ENCODE results near the gene THADA.
A peak's percentile ranks its signal among the peaks of the same experiment; 100 is the strongest.
"Not testable (repeated sequence)": the region's sequence is repeated elsewhere in the genome, so short reads cannot be mapped to it uniquely, and the experiment has no call there.

THADA gene

GRCh38 chr2:43542285-43542933, 53.4 kb downstream of the THADA start:
- no peak overlapping the region for H3K4me3 ChIP-seq
- no peaks in the 10 kb centered on the region for H3K27me3 ChIP-seq
- no peak overlapping the region for H3K9ac ChIP-seq
- no peaks in the 10 kb centered on the region for H3K9me3 ChIP-seq
- TF ChIP-seq Cebpa-rat (IDR thresholded peaks at IDR 0.05), result no peak
- no peak overlapping the region for H3K27ac ChIP-seq
- H3K4me1 ChIP-seq, result peaks cover 6% of the 10 kb centered on the region; the same call in 1 of the 2 replicates
- no peaks in the 10 kb centered on the region for H4K20me1 ChIP-seq
- peaks cover 6% of the 10 kb centered on the region; the same call in 1 of the 2 replicates for H3K36me3 ChIP-seq
- no peak overlapping the region for H3K4me2 ChIP-seq

GRCh38 chr2:43541165-43541564, 54.7 kb downstream of the THADA start:
- peaks cover 6% of the 10 kb centered on the region; the same call in 1 of the 2 replicates for H3K36me3 ChIP-seq
- no peak overlapping the region for H3K4me3 ChIP-seq
- H3K9me3 ChIP-seq, result no peaks in the 10 kb centered on the region
- H3K4me1 ChIP-seq, result peaks cover 13% of the 10 kb centered on the region; the same call in 1 of the 2 replicates
- TF ChIP-seq Cebpa-rat (IDR thresholded peaks at IDR 0.05), result no peak
- no peak overlapping the region for H3K4me2 ChIP-seq
- H3K27ac ChIP-seq, result no peak overlapping the region
- H3K9ac ChIP-seq, result no peak overlapping the region
- no peaks in the 10 kb centered on the region for H4K20me1 ChIP-seq
- H3K27me3 ChIP-seq, result no peaks in the 10 kb centered on the region

DNA sequence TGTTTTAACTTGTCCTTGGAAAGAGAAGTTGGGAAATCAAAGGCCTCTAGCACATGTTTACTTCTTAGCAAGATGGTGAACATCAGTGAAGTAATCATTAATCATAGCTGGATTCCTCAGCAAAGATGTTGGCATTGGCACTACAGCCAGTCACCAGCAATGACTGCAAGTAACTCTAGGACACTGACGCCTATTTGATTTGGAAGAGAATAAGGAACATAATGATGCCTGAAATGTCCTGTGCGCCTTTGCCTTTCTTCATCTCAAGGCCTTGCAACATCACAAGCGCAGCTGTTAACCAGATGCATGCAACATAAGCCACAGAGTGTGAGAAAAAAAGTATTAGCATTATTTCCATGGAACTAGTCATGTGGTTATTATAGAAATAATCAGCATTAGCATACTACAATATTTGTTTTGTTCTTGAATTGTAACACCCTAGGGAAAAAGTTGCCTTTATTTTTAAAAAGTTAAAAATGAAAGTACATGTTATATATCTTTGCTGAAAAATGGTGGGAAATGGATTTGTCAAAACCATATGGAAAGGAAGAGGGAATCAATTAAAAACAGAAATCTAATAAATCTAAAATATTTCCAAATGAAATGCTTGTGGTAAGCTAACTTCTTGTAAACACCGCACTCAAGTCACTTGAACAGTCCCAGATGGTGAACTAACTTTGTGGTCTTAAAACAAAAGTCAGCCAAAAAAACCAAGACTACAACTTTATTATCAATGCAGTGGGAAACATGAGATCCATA, 55.6 kb downstream of the THADA start:
- H3K9me3 ChIP-seq, result no peaks in the 10 kb centered on the region
- TF ChIP-seq Cebpa-rat (IDR thresholded peaks at IDR 0.05), result no peak
- H4K20me1 ChIP-seq, result no peaks in the 10 kb centered on the region
- H3K9ac ChIP-seq, result no peak overlapping the region
- H3K36me3 ChIP-seq, result peaks cover 12% of the 10 kb centered on the region; the same call in 1 of the 2 replicates
- H3K27me3 ChIP-seq, result no peaks in the 10 kb centered on the region
- H3K4me3 ChIP-seq, result no peak overlapping the region
- H3K27ac ChIP-seq, result no peak overlapping the region
- peaks cover 13% of the 10 kb centered on the region; the same call in 1 of the 2 replicates for H3K4me1 ChIP-seq
- H3K4me2 ChIP-seq, result no peak overlapping the region

GRCh38 chr2:43539436-43539835, 56.4 kb downstream of the THADA start:
- no peak overlapping the region for H3K4me2 ChIP-seq
- H3K4me3 ChIP-seq, result no peak overlapping the region
- no peaks in the 10 kb centered on the region for H4K20me1 ChIP-seq
- no peak overlapping the region for H3K9ac ChIP-seq
- H3K4me1 ChIP-seq, result peaks cover 13% of the 10 kb centered on the region; the same call in 1 of the 2 replicates
- H3K27ac ChIP-seq, result no peak overlapping the region
- no peak for TF ChIP-seq Cebpa-rat (IDR thresholded peaks at IDR 0.05)
- peaks cover 16% of the 10 kb centered on the region for H3K36me3 ChIP-seq
- no peaks in the 10 kb centered on the region for H3K27me3 ChIP-seq
- H3K9me3 ChIP-seq, result no peaks in the 10 kb centered on the region

- Histone ChIP-seq H4K20me1 (no peaks in the 10 kb centered on the region), H3K27ac (no peak overlapping the region), H3K36me3 (peaks cover 18% of the 10 kb centered on the region)
These were observed 57.7 kb downstream of the THADA start for GRCh38 chr2:43538034-43538670.

DNA sequence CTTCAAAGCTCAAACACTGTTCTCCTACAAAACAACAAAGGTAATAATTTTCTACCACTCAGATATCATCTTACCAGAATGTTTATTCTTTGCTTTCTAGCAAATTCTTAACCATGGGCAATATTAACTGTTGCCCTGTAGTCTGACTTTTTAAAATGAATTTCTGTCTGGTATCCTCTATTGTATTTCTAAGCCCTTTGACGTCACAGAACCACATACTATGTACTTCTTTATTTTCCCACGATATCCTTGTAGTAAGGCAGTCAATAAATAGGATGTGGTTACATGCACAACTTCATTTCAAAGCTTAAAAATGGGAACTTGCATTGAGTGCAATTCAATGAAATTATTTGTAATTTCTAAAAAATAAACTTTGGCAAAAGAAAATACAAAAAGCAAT, 58.7 kb downstream of the THADA start:
- no peak for TF ChIP-seq Cebpa-rat (IDR thresholded peaks at IDR 0.05)
- Histone ChIP-seq H3K9ac (no peak overlapping the region), H3K4me3 (no peak overlapping the region), H3K27me3 (no peaks in the 10 kb centered on the region), H3K36me3 (peaks cover 18% of the 10 kb centered on the region), H3K9me3 (no peaks in the 10 kb centered on the region), H3K27ac (no peak overlapping the region), H4K20me1 (no peaks in the 10 kb centered on the region), H3K4me1 (peaks cover 13% of the 10 kb centered on the region; the same call in 1 of the 2 replicates), H3K4me2 (peak overlapping the region; percentile 12; the same call in 1 of the 2 replicates)

More at GRCh38 chr2:43538034-43538670, 57.7 kb downstream of the THADA start:
- H3K4me3 ChIP-seq, result no peak overlapping the region
- no peaks in the 10 kb centered on the region for H3K9me3 ChIP-seq
- H3K4me2 ChIP-seq, result no peak overlapping the region
- no peaks in the 10 kb centered on the region for H3K27me3 ChIP-seq
- no peak overlapping the region for H3K9ac ChIP-seq
- no peak for TF ChIP-seq Cebpa-rat (IDR thresholded peaks at IDR 0.05)
- peaks cover 13% of the 10 kb centered on the region; the same call in 1 of the 2 replicates for H3K4me1 ChIP-seq

DNA sequence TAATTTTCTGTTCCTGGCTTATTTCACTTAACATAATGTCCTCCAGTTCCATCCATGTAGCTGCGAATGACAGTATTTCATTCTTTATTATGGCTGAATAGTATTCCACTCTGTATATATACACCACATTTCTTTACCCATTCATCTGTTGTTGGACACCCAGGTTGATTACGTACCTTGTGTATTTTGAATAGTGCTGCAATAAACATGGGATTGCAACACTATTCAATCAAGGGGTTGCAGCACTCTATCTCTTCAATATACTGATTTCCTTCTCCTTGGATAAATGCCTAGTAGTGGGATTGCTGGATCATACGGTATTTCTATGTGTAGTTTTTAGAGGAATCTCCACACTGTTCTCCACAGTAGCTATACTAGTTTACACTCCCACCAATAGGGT, 61.3 kb downstream of the THADA start:
- no peaks in the 10 kb centered on the region for H3K27me3 ChIP-seq
- H4K20me1 ChIP-seq, result no peaks in the 10 kb centered on the region
- no peak overlapping the region for H3K4me2 ChIP-seq
- H3K36me3 ChIP-seq, result peaks cover 15% of the 10 kb centered on the region; the same call in 1 of the 2 replicates
- no peak overlapping the region for H3K4me3 ChIP-seq
- no peak overlapping the region for H3K27ac ChIP-seq
- TF ChIP-seq Cebpa-rat (IDR thresholded peaks at IDR 0.05), result no peak
- H3K4me1 ChIP-seq, result peaks cover 13% of the 10 kb centered on the region; the same call in 1 of the 2 replicates
- no peaks in the 10 kb centered on the region for H3K9me3 ChIP-seq
- H3K9ac ChIP-seq, result no peak overlapping the region

DNA sequence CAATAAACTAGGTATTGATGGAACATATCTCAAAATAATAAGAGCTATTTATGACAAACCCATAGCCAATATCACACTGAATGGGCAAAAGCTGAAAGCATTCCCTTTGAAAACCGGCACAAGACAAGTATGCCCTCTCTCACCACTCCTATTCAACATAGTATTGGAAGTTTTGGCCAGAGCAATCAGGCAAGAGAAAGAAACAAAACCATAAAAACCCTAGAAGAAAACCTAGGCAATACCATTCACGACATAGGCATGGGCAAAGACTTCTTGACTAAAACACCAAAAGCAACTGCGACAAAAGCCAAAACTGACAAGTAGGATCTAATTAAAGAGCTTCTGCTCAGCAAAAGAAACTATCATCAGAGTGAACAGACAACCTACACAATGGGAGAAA, 63.3 kb downstream of the THADA start:
- not testable (repeated sequence) for H3K27me3 ChIP-seq, H3K9ac ChIP-seq, H3K9me3 ChIP-seq, H3K4me1 ChIP-seq, H4K20me1 ChIP-seq, H3K4me3 ChIP-seq, H3K4me2 ChIP-seq, H3K27ac ChIP-seq
- peaks cover 15% of the 10 kb centered on the region; the same call in 1 of the 2 replicates for H3K36me3 ChIP-seq

- Histone ChIP-seq H3K27me3 (no peaks in the 10 kb centered on the region), H3K9ac (no peak overlapping the region), H3K27ac (no peak overlapping the region), H3K36me3 (peaks cover 20% of the 10 kb centered on the region), H4K20me1 (no peaks in the 10 kb centered on the region), H3K9me3 (no peaks in the 10 kb centered on the region), H3K4me2 (no peak overlapping the region), H3K4me1 (no peaks in the 10 kb centered on the region), H3K4me3 (no peak overlapping the region)
- TF ChIP-seq Cebpa-rat (IDR thresholded peaks at IDR 0.05), result no peak
These were observed 64.6 kb downstream of the THADA start for GRCh38 chr2:43531251-43531650.

DNA sequence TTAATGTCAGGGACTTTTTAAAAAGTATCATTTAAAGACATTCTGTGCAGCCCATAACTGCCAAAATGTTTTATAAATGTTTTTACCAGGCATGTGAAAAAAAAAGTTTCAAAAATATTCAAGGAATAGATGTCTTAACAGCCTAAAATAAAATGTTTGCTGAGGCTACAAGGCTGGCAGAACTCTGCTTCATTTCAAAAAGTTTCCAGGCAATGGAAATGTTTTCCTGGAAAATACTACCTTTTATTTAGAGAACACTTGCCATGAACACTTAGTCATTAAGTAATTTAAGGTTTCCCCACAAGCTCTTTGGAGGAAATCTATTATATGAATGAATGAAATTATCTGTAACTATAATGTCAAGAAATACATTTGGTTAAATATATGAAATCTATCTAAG, 68.8 kb downstream of the THADA start:
- no peaks in the 10 kb centered on the region for H3K27me3 ChIP-seq
- H3K4me2 ChIP-seq, result no peak overlapping the region
- no peak for TF ChIP-seq Cebpa-rat (IDR thresholded peaks at IDR 0.05)
- H4K20me1 ChIP-seq, result no peaks in the 10 kb centered on the region
- H3K4me3 ChIP-seq, result no peak overlapping the region
- no peak overlapping the region for H3K27ac ChIP-seq
- H3K9me3 ChIP-seq, result peaks cover 7% of the 10 kb centered on the region
- peaks cover 22% of the 10 kb centered on the region for H3K36me3 ChIP-seq
- H3K4me1 ChIP-seq, result no peaks in the 10 kb centered on the region
- no peak overlapping the region for H3K9ac ChIP-seq

Data from BLaER1 (cell line).